ENCODE results near the gene ARHGEF39.

GRCh38 chr9:35646153-35646532 lies 18.9 kb downstream of the ARHGEF39 start:
- TF ChIP-seq CTCF (IDR thresholded peaks at IDR 0.05) (peak in 1 of 5 experiments; percentile 3), POLR2AphosphoS5 (IDR thresholded peaks at IDR 0.05) (no peak), EP300 (IDR thresholded peaks at IDR 0.05; ENCODE audit: low read depth) (no peak)
